Right lobe of liver (tissue), 4 donors: Measurements from ENCODE around the gene ANKRD13A.

Experiments used
- POLR2A ChIP-seq: fragments of 450-650 bp; IDR thresholded peaks from one replicate; pipeline ENCODE4 v1.6.1; 2017; ENCODE audit warnings: antibody characterized with exemption, mild to moderate bottlenecking
- TF ChIP-seq, protein P1 (sequence below), 4 donors: fragments of 200-600 bp in 3 of 4; fragments of 450-650 bp in 1 of 4; IDR thresholded peaks; one replicate each; pipeline versions ENCODE4 v1.5.1 to v1.8.0; 2016 to 2022; ENCODE audit warnings: antibody characterized with exemption in 4 of 4, mild to moderate bottlenecking in 2 of 4
- donor health status: DM: no; HTN: no; CAD: no.
- donor health status: DM: no; HTN: no; CAD: no.
- donor health status: DM: no; HTN: yes; CAD: no.

DNA sequence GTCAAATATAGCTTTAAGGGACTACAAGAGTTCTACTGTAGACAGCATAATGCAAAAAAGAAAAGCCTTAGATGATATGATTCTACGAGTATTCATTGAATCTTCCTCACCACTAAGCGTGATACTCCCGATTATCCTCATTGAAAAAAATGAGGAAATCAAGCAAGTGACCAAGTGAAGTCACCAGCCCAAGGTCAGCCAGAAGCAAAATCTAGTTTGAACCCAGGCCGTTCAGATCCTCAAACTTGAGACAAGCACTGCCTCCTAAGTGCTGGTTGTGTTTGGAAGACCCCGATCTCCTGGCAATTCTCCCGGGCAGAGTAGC, 3.9 kb upstream of the ANKRD13A start:
- TF ChIP-seq, protein P1, sequence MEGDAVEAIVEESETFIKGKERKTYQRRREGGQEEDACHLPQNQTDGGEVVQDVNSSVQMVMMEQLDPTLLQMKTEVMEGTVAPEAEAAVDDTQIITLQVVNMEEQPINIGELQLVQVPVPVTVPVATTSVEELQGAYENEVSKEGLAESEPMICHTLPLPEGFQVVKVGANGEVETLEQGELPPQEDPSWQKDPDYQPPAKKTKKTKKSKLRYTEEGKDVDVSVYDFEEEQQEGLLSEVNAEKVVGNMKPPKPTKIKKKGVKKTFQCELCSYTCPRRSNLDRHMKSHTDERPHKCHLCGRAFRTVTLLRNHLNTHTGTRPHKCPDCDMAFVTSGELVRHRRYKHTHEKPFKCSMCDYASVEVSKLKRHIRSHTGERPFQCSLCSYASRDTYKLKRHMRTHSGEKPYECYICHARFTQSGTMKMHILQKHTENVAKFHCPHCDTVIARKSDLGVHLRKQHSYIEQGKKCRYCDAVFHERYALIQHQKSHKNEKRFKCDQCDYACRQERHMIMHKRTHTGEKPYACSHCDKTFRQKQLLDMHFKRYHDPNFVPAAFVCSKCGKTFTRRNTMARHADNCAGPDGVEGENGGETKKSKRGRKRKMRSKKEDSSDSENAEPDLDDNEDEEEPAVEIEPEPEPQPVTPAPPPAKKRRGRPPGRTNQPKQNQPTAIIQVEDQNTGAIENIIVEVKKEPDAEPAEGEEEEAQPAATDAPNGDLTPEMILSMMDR (IDR thresholded peaks at IDR 0.05): no peak
- TF ChIP-seq POLR2A: no peak
